Mucosa of stomach (tissue), 1 donor: ENCODE measurements around the gene TACC3.
A peak's percentile ranks its signal among the peaks of the same experiment; 100 is the strongest.

Experiments used
- H3K27me3 ChIP-seq: one replicate; pipeline ENCODE4 v1.7.0; 2013; ENCODE audit warnings: mild to moderate bottlenecking, low read length; ENCODE audit not compliant: control insufficient read depth, insufficient read depth
- H3K36me3 ChIP-seq: one replicate; pipeline ENCODE4 v1.7.0; 2013; ENCODE audit warnings: low read length; ENCODE audit not compliant: control insufficient read depth, insufficient read depth
- H3K4me1 ChIP-seq: one replicate; pipeline ENCODE4 v1.7.0; 2013; ENCODE audit warnings: mild to moderate bottlenecking, low read length; ENCODE audit not compliant: control insufficient read depth, insufficient read depth
- H3K4me3 ChIP-seq: one replicate; pipeline ENCODE4 v1.7.0; 2013; ENCODE audit warnings: low read length
- H3K9ac ChIP-seq: one replicate; pipeline ENCODE4 v1.7.0; 2013; ENCODE audit warnings: mild to moderate bottlenecking, low read length, moderate library complexity
- H3K9me3 ChIP-seq: one replicate; pipeline ENCODE4 v1.7.0; 2013; ENCODE audit warnings: mild to moderate bottlenecking, low read length, moderate library complexity; ENCODE audit not compliant: control insufficient read depth
- donor health status: Pancreatic carcinoma.

The TACC3 gene

DNA sequence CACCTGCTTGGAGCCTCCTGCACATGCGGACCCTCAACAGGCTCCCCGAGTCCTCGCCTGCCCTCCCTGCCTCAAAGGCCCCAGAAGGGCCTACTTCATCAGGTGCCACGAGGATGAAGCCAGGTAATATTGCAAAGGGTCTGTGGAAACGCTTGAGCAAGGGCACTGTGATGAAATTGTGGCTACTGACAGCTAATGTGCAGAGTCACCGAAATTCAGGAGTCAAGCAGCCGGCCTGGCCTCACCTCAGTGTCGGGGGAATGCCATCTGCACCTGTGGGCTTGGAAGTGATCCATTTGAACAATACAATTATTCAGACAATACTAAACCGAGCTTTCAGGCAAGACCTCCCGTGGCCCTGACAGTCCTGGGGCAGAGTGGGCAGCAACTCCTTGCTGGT is 68.7 kb downstream of the TACC3 start:
- no peaks in the 10 kb centered on the region for H3K36me3 ChIP-seq
- H3K9ac ChIP-seq, result no peak overlapping the region
- H3K4me1 ChIP-seq, result peaks cover 8% of the 10 kb centered on the region
- H3K9me3 ChIP-seq, result no peaks in the 10 kb centered on the region
- no peak overlapping the region for H3K4me3 ChIP-seq
- peaks cover 14% of the 10 kb centered on the region for H3K27me3 ChIP-seq

DNA sequence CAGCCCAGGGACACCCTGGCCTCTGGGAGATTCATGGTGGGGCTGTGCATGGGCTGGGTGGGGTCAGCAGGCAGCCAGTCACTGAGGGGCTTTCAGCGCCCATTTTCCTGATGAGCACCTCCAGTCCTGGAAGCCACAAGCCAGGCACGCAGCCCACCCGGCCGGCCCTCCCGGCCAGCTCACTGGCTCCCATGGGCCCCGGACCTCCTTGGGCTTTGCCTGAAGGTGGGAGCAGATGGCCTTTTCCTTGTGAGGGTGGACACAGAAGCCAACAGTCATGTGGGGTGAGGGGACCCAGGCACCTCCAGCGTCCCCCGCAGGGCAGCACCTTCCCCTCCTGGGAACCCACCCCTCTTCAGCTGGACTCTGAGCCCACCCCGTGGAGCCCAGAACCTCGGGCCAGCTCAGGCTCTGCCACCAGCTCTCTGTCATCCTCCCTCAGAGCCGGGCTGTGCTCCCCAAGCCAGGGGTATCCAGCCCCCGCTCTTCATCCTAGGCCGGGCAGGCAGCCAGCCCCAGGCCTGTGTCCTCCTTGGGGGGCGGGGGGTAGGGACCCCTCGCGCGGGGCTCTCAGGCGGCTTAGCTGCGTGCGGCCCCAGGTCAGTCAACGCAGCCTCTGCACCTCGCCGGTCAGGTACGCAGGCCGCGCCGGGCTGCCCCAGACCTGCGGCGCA is 71.0 kb downstream of the TACC3 start:
- H3K27me3 ChIP-seq, result peaks cover 27% of the 10 kb centered on the region
- H3K9ac ChIP-seq, result no peak overlapping the region
- H3K4me1 ChIP-seq, result peaks cover 16% of the 10 kb centered on the region
- H3K9me3 ChIP-seq, result no peaks in the 10 kb centered on the region
- H3K4me3 ChIP-seq, result no peak overlapping the region
- H3K36me3 ChIP-seq, result no peaks in the 10 kb centered on the region

DNA sequence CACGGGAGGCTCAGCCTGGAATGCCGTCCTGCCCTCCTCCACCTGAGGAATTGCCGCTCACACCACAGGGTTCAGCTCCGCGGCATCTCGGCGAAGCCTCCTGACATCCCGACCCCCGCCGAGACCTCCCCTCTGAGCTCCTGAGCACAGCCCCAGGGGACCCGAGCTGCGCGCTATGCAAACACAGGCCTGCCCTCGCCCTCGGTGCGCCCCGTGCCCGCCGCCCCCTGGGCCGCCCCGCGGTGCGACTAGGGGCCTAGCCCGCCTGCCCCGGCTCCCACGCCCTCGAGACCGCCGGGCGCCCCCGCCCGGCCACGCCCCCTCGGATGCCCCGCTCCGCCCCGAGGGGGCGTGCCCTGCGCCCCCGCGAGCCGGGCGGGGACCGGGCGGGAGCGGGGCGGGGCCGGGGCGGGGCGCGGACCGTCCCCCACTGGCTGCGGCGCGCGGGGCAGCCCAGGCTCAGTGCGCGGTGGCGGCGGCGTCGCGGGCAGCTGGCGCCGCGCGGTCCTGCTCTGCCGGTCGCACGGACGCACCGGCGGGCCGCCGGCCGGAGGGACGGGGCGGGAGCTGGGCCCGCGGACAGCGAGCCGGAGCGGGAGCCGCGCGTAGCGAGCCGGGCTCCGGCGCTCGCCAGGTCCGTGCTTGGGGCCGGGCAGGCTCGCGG is 71.6 kb downstream of the TACC3 start, which contains the start of gene FGFR3:
Gene FGFR3 (plus strand): TSS at position 462 of the 664 bp plus-strand sequence. CDS start 642 bp downstream, outside the sequence.
- peak within 1 kb of the TSS; percentile 50 for H3K9ac ChIP-seq
- H3K9me3 ChIP-seq, result no peaks in the 10 kb centered on the region
- peaks cover 16% of the 10 kb centered on the region for H3K4me1 ChIP-seq
- H3K4me3 ChIP-seq, result no peak within 1 kb of the TSS
- H3K27me3 ChIP-seq, result peaks cover 30% of the 10 kb centered on the region
- no peaks in the 10 kb centered on the region for H3K36me3 ChIP-seq

DNA sequence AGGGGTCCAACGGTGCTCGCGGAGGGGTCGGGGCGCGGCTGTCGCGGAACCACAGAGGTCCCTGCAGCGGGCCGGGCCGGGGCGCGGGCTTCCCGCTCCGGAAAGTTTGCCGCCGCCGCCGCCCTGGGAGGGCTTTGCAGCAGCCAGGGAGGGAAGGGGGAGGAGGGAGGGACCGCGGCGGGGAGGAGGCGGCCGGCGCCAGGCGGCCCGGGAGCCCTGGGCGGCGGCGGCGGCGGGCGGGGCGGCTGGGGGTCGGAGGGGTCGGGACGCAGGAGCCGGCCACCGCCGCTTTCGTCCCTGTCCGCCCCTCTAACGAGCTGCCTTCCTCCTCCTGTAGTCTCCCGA is 72.1 kb downstream of the TACC3 start:
- Histone ChIP-seq H3K9ac (no peak overlapping the region), H3K4me3 (no peak overlapping the region), H3K9me3 (no peaks in the 10 kb centered on the region), H3K4me1 (peaks cover 16% of the 10 kb centered on the region), H3K36me3 (no peaks in the 10 kb centered on the region), H3K27me3 (peaks cover 30% of the 10 kb centered on the region)

DNA sequence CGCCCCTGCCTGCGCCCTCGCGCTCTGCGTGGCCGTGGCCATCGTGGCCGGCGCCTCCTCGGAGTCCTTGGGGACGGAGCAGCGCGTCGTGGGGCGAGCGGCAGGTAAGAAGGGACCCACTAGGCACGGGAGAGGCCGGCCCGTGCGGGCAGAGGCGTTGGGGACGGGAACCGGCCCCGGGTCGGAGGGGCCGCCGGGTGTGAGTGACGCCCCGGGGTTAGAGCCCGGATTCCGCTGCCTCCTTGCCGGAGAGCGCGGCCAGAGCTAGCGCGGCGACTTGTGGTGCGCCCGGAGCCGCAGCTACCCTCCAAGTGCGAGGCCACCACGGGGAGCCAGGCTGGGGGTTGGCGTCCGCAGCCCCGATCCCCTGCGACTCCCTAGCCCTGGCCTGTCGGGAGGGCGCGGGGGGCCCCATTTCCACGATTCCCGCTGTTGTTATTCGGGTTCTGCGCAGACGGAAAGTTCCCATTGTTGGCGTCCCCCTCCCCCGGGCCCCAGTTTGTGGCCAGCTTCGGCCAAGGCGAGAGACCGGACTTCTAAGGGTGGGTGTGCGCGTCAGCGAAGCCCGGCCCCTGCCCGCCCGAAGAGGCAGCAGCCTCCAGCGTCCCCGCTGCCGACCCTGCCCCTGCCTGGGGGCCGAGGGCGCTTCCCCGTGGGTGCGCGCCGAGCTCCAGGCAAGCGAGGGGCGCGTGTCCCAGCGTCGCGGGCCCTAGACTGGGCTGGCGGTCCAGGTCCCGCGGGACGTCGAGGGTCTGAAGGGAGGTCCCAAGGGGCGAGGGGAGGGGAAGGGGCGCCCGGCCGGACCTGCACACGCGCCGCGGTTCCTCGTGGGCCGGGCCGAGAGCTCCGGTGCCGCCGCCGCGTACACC is 72.9 kb downstream of the TACC3 start:
- H3K4me1 ChIP-seq, result peaks cover 16% of the 10 kb centered on the region
- H3K4me3 ChIP-seq, result no peak overlapping the region
- H3K36me3 ChIP-seq, result no peaks in the 10 kb centered on the region
- H3K9me3 ChIP-seq, result no peaks in the 10 kb centered on the region
- peak overlapping the region; percentile 50 for H3K9ac ChIP-seq
- H3K27me3 ChIP-seq, result peaks cover 30% of the 10 kb centered on the region
